ENCODE measurements around the gene TRPM6.

GRCh38 chr9:74777136-74777879 is 110.4 kb downstream of the TRPM6 start:
- TF ChIP-seq EZH2 (IDR thresholded peaks at IDR 0.05; ENCODE audit: borderline replicate concordance, low read depth, low read length, severe bottlenecking), result no peak
- TF ChIP-seq POLR2A (IDR thresholded peaks at IDR 0.05; ENCODE audit: low read depth, low read length), result no peak

Data from endothelial cell of umbilical vein (primary cell).